GM21515 (cell line): ENCODE data around the gene ABCA2.
"Not testable (repeated sequence)": the region's sequence is repeated elsewhere in the genome, so short reads cannot be mapped to it uniquely, and the experiment has no call there.

Experiments used
- ATAC-seq: cut with Tn5 transposase; IDR thresholded peaks from one replicate; pipeline ENCODE4 v1.9.1; 2021; ENCODE audit not compliant: unreplicated experiment

The ABCA2 gene

GRCh38 chr9:137015976-137016375 is 12.1 kb downstream of the ABCA2 start:
- no peak for ATAC-seq

GRCh38 chr9:137015540-137015930 is 12.5 kb downstream of the ABCA2 start:
- ATAC-seq: no peak

GRCh38 chr9:137014776-137015539 is 13.1 kb downstream of the ABCA2 start:
- no peak for ATAC-seq

- ATAC-seq: no peak
These were observed 13.9 kb downstream of the ABCA2 start for GRCh38 chr9:137014166-137014565.

GRCh38 chr9:137013571-137013940 is 14.5 kb downstream of the ABCA2 start:
- ATAC-seq: no peak

- ATAC-seq: no peak
These were observed 15.1 kb downstream of the ABCA2 start for GRCh38 chr9:137012694-137013570.

GRCh38 chr9:137011907-137012675 is 15.9 kb downstream of the ABCA2 start:
- no peak for ATAC-seq

GRCh38 chr9:137011156-137011555 is 16.9 kb downstream of the ABCA2 start:
- no peak for ATAC-seq

- ATAC-seq: no peak
These were observed 17.9 kb downstream of the ABCA2 start for GRCh38 chr9:137009938-137010732.

- no peak for ATAC-seq
These were observed 18.8 kb downstream of the ABCA2 start for GRCh38 chr9:137009217-137009616.

- no peak for ATAC-seq
These were observed 19.7 kb downstream of the ABCA2 start for GRCh38 chr9:137008312-137008711.

GRCh38 chr9:137007816-137008270 is 20.2 kb downstream of the ABCA2 start:
- no peak for ATAC-seq

GRCh38 chr9:137007108-137007815 is 20.8 kb downstream of the ABCA2 start:
- ATAC-seq: no peak

GRCh38 chr9:137006116-137007003 is 21.7 kb downstream of the ABCA2 start:
- no peak for ATAC-seq

- ATAC-seq: not testable (repeated sequence)
These were observed 23.8 kb downstream of the ABCA2 start for GRCh38 chr9:137004285-137004684.

GRCh38 chr9:137002646-137003041 is 25.4 kb downstream of the ABCA2 start:
- no peak for ATAC-seq

- ATAC-seq: no peak
These were observed 26.0 kb downstream of the ABCA2 start for GRCh38 chr9:137001857-137002645.
